ENCODE measurements around the gene FANCD2.
"Not testable (repeated sequence)": the region's sequence is repeated elsewhere in the genome, so short reads cannot be mapped to it uniquely, and the experiment has no call there.

GRCh38 chr3:10090774-10091173, 64.5 kb downstream of the FANCD2 start:
- not testable (repeated sequence) for TF ChIP-seq CTCF (conservative IDR thresholded peaks at IDR 0.05; ENCODE audit: low read depth in 2 of 2); EZH2 (IDR thresholded peaks at IDR 0.05; ENCODE audit: low read depth, unreplicated experiment); POLR2AphosphoS5 (IDR thresholded peaks at IDR 0.05; ENCODE audit: low read depth); REST (IDR thresholded peaks at IDR 0.05; ENCODE audit: unreplicated experiment); EZH2phosphoT487 (IDR thresholded peaks at IDR 0.05; ENCODE audit: unreplicated experiment); ETS1 (IDR thresholded peaks at IDR 0.05); CREB1 (CRISPR knock-in tag; IDR thresholded peaks at IDR 0.05; ENCODE audit: low read depth); NANOG (IDR thresholded peaks at IDR 0.05; ENCODE audit: borderline replicate concordance); ZNF114 (CRISPR knock-in tag; IDR thresholded peaks at IDR 0.05); ZNF331 (CRISPR knock-in tag; IDR thresholded peaks at IDR 0.05; ENCODE audit: low read depth); JUNB (IDR thresholded peaks at IDR 0.05; ENCODE audit: unreplicated experiment); STAT1 (IDR thresholded peaks at IDR 0.05; ENCODE audit: unreplicated experiment)
